ENCODE data around the gene KIF14.

Gene KIF14

GRCh38 chr1:200620273-200621131, at the start of gene KIF14:
Gene KIF14, minus strand, starts transcription at chr1:200620751. Its CDS starts 2,028 bp downstream, at chr1:200618723.
- peak; percentile 80 to 89 (median 83) for DNase-seq (ENCODE audit: low read depth in 2 of 3, low spot score in 1 of 3)

- peak; percentile 84 to 96 (median 92) for DNase-seq (ENCODE audit: low read depth in 2 of 3, low spot score in 1 of 3)
These were observed 49.0 kb upstream of the KIF14 start, which contains the start of gene DDX59 for GRCh38 chr1:200669314-200670241. Gene DDX59, minus strand, starts transcription at chr1:200669907. Its CDS starts 3,167 bp downstream, at chr1:200666740.

GRCh38 chr1:200668514-200669313, 48.2 kb upstream of the KIF14 start:
- DNase-seq (ENCODE audit: low read depth in 2 of 3, low spot score in 1 of 3): no peak

- DNase-seq (ENCODE audit: low read depth in 2 of 3, low spot score in 1 of 3): no peak
These were observed 45.8 kb upstream of the KIF14 start for GRCh38 chr1:200666309-200666708.

- no peak for DNase-seq (ENCODE audit: low read depth in 2 of 3, low spot score in 1 of 3)
These were observed 45.3 kb upstream of the KIF14 start for GRCh38 chr1:200665861-200666260.

- no peak for DNase-seq (ENCODE audit: low read depth in 2 of 3, low spot score in 1 of 3)
These were observed 40.2 kb upstream of the KIF14 start for GRCh38 chr1:200660719-200661118.

- DNase-seq (ENCODE audit: low read depth in 2 of 3, low spot score in 1 of 3): no peak
These were observed 38.7 kb upstream of the KIF14 start for GRCh38 chr1:200659269-200659668.

- no peak for DNase-seq (ENCODE audit: low read depth in 2 of 3, low spot score in 1 of 3)
These were observed 37.7 kb upstream of the KIF14 start for GRCh38 chr1:200658037-200658818.

GRCh38 chr1:200654660-200655059, 34.1 kb upstream of the KIF14 start:
- no peak for DNase-seq (ENCODE audit: low read depth in 2 of 3, low spot score in 1 of 3)

- DNase-seq (ENCODE audit: low read depth in 2 of 3, low spot score in 1 of 3): no peak
These were observed 32.5 kb upstream of the KIF14 start for GRCh38 chr1:200653022-200653462.

GRCh38 chr1:200652378-200652777, 31.8 kb upstream of the KIF14 start:
- no peak for DNase-seq (ENCODE audit: low read depth in 2 of 3, low spot score in 1 of 3)

- no peak for DNase-seq (ENCODE audit: low read depth in 2 of 3, low spot score in 1 of 3)
These were observed 26.0 kb upstream of the KIF14 start for GRCh38 chr1:200646515-200646914.

GRCh38 chr1:200644021-200644420, 23.5 kb upstream of the KIF14 start:
- no peak for DNase-seq (ENCODE audit: low read depth in 2 of 3, low spot score in 1 of 3)

- no peak for DNase-seq (ENCODE audit: low read depth in 2 of 3, low spot score in 1 of 3)
These were observed 21.9 kb upstream of the KIF14 start for GRCh38 chr1:200642481-200642880.

GRCh38 chr1:200640963-200641401, 20.4 kb upstream of the KIF14 start:
- no peak for DNase-seq (ENCODE audit: low read depth in 2 of 3, low spot score in 1 of 3)

GRCh38 chr1:200640373-200640962, 19.9 kb upstream of the KIF14 start:
- no peak for DNase-seq (ENCODE audit: low read depth in 2 of 3, low spot score in 1 of 3)

GRCh38 chr1:200638073-200638472, 17.5 kb upstream of the KIF14 start:
- DNase-seq (ENCODE audit: low read depth in 2 of 3, low spot score in 1 of 3): no peak

- no peak for DNase-seq (ENCODE audit: low read depth in 2 of 3, low spot score in 1 of 3)
These were observed 16.1 kb upstream of the KIF14 start for GRCh38 chr1:200636681-200637080.

- DNase-seq (ENCODE audit: low read depth in 2 of 3, low spot score in 1 of 3): no peak
These were observed 13.9 kb upstream of the KIF14 start for GRCh38 chr1:200634261-200635122.

Data from stimulated activated CD4-positive, alpha-beta T cell treated with anti-CD3 and anti-CD28 coated beads, Interleukin-12 subunit alpha, Interleukin-12 subunit beta, amount 100 ng/mL, for 48 hours (primary cell).